Liver (tissue), 9 donors: Measurements from ENCODE around the gene TMPRSS7. TPM values are rescaled to one million over a fixed set of nuclear protein-coding genes. Genes with fewer than 3 reads are reported as not detected.

Source experiments
- DNase-seq: peaks from one replicate; pipeline ENCODE4 v3.0.0-alpha.2; 2017; ENCODE audit warnings: low spot score
- H3K27ac ChIP-seq, 2 donors: one replicate each; pipeline ENCODE4 v1.7.0; 2013; ENCODE audit warnings: inconsistent platforms in 2 of 2, low read length in 2 of 2, control low read depth in 1 of 2, low read depth in 1 of 2, mild to moderate bottlenecking in 1 of 2
- H3K27me3 ChIP-seq, 4 donors: one replicate each; pipeline versions ENCODE4 v1.6.1 to v1.7.0; 2013; ENCODE audit warnings: low read length in 3 of 4, inconsistent platforms in 1 of 4, mild to moderate bottlenecking in 1 of 4, moderate library complexity in 1 of 4; ENCODE audit not compliant: control insufficient read depth in 4 of 4, insufficient read depth in 4 of 4
- H3K36me3 ChIP-seq, 4 donors: one replicate each; pipeline versions ENCODE4 v1.6.1 to v1.7.0; 2013; ENCODE audit warnings: low read length in 3 of 4, mild to moderate bottlenecking in 3 of 4, low read depth in 1 of 4, moderate library complexity in 1 of 4; ENCODE audit not compliant: control insufficient read depth in 4 of 4, insufficient read depth in 3 of 4
- H3K4me1 ChIP-seq, 4 donors: one replicate each; pipeline versions ENCODE4 v1.6.1 to v1.7.0; 2013; ENCODE audit warnings: low read length in 3 of 4, mild to moderate bottlenecking in 3 of 4, moderate library complexity in 1 of 4; ENCODE audit not compliant: control insufficient read depth in 4 of 4, insufficient read depth in 4 of 4
- H3K4me3 ChIP-seq, 3 donors: one replicate each; pipeline versions ENCODE4 v1.6.1 to v1.7.0; 2013; ENCODE audit warnings: low read length in 3 of 3, control low read depth in 1 of 3, low read depth in 1 of 3, mild to moderate bottlenecking in 1 of 3
- H3K9ac ChIP-seq, 2 donors: one replicate each; pipeline ENCODE4 v1.7.0; 2013; ENCODE audit warnings: low read length in 2 of 2, mild to moderate bottlenecking in 2 of 2, moderate library complexity in 2 of 2, control low read depth in 1 of 2, low read depth in 1 of 2
- H3K9me3 ChIP-seq, 4 donors: one replicate each; pipeline versions ENCODE4 v1.6.1 to v1.7.0; 2013; ENCODE audit warnings: low read length in 3 of 4; ENCODE audit not compliant: control insufficient read depth in 4 of 4
- ATF3 ChIP-seq: IDR thresholded peaks from 2 replicates; pipeline ENCODE4 v1.6.1; 2016; ENCODE audit warnings: antibody characterized with exemption
- CTCF ChIP-seq: fragments of 150-350 bp; IDR thresholded peaks from 2 replicates; pipeline ENCODE4 v1.5.1; 2017; ENCODE audit warnings: improper control_type of control experiment, low read depth, low read length; ENCODE audit not compliant: missing input control
- EGR1 ChIP-seq, 2 donors: IDR thresholded peaks; 2 replicates each; pipeline ENCODE4 v1.6.1; 2016 to 2018; ENCODE audit warnings: antibody characterized with exemption in 2 of 2, low read depth in 2 of 2
- FOXA1 ChIP-seq: IDR thresholded peaks from 2 replicates; pipeline ENCODE4 v1.6.1; 2016; ENCODE audit warnings: antibody characterized with exemption
- FOXA2 ChIP-seq: IDR thresholded peaks from 2 replicates; pipeline ENCODE4 v1.6.1; 2016; ENCODE audit warnings: antibody characterized with exemption
- GABPA ChIP-seq, 2 donors: IDR thresholded peaks in 1 of 2; conservative IDR thresholded peaks in 1 of 2; 2 replicates each; pipeline ENCODE4 v1.6.1; 2016; ENCODE audit warnings: antibody characterized with exemption in 2 of 2, mild to moderate bottlenecking in 1 of 2, moderate library complexity in 1 of 2
- HNF4A ChIP-seq, 2 donors: conservative IDR thresholded peaks; 2 replicates each; pipeline ENCODE4 v1.6.1; 2016; ENCODE audit warnings: antibody characterized with exemption in 2 of 2, mild to moderate bottlenecking in 2 of 2
- HNF4G ChIP-seq: IDR thresholded peaks from 2 replicates; pipeline ENCODE4 v1.6.1; 2016; ENCODE audit warnings: antibody characterized with exemption
- JUND ChIP-seq, 2 donors: IDR thresholded peaks; 2 replicates each; pipeline ENCODE4 v1.6.1; 2016; ENCODE audit warnings: antibody characterized with exemption in 2 of 2
- MAX ChIP-seq: IDR thresholded peaks from 2 replicates; pipeline ENCODE4 v1.6.1; 2016; ENCODE audit warnings: antibody characterized with exemption
- NR2F2 ChIP-seq: IDR thresholded peaks from 2 replicates; pipeline ENCODE4 v1.6.1; 2016; ENCODE audit warnings: antibody characterized with exemption
- RAD21 ChIP-seq, 2 donors: IDR thresholded peaks; 2 replicates each; pipeline ENCODE4 v1.6.1; 2016; ENCODE audit warnings: antibody characterized with exemption in 2 of 2, mild to moderate bottlenecking in 2 of 2
- REST ChIP-seq: IDR thresholded peaks from 2 replicates; pipeline ENCODE4 v1.6.1; 2016; ENCODE audit warnings: antibody characterized with exemption, mild to moderate bottlenecking
- RXRA ChIP-seq, 2 donors: IDR thresholded peaks; 2 replicates each; pipeline ENCODE4 v1.6.1; 2017 to 2018; ENCODE audit warnings: antibody characterized with exemption in 2 of 2, mild to moderate bottlenecking in 1 of 2
- SP1 ChIP-seq: IDR thresholded peaks from 2 replicates; pipeline ENCODE4 v1.6.1; 2018; ENCODE audit warnings: antibody characterized with exemption, mild to moderate bottlenecking
- TAF1 ChIP-seq: conservative IDR thresholded peaks from 2 replicates; pipeline ENCODE4 v1.6.1; 2016; ENCODE audit warnings: antibody characterized with exemption, mild to moderate bottlenecking
- YY1 ChIP-seq: IDR thresholded peaks from 2 replicates; pipeline ENCODE4 v1.6.1; 2016; ENCODE audit warnings: antibody characterized with exemption, mild to moderate bottlenecking
- ZBTB33 ChIP-seq: IDR thresholded peaks from 2 replicates; pipeline ENCODE4 v1.6.1; 2016; ENCODE audit warnings: antibody characterized with exemption
- WGBS: extraction: QIAGEN DNeasy Blood & Tissue Kit; methylation state at CpG from one replicate; pipeline ENCODE4 v1.1.7; 2013; 5-methylcytosine and 5-hydroxymethylcytosine counted together
- polyA plus RNA-seq, 2 donors: library from polyadenylated mRNA; stranded (reverse) in 1 of 2; unstranded in 1 of 2; fragments of 200-250 nt in 1 of 2; fragments of >200 nt in 1 of 2; fragmentation: Nextera tagmentation in 1 of 2; extraction: Ambion mirVana in 1 of 2; gene quantifications; one replicate each; pipeline versions ENCODE4 v1.2.1 to v1.2.3, GENCODE V29; 2013 to 2015
- total RNA-seq, 2 donors: library from RNA; depleted of rRNA; stranded (reverse); fragments of >200 nt; gene quantifications; one replicate each; pipeline ENCODE4 v1.2.3, GENCODE V29; 2014
- donor health status: healthy.
- donor health status: healthy.
- donor health status: healthy.
- donor health status: healthy.
- donor health status: healthy.

TMPRSS7 gene
- total and polyA plus RNA-seq, 4 donors, result not detected

GRCh38 chr3:112114576-112115160 is 80.1 kb downstream of the TMPRSS7 start:
- 92% methylated on average over 6 of the region's 6 CpGs for WGBS
- H3K4me1 ChIP-seq, result peaks cover 0 to 3% (median 0%) of the 10 kb centered on the region in 4 donors
- H3K27ac ChIP-seq, result no peak overlapping the region
- H3K4me3 ChIP-seq, result no peak overlapping the region
- no peaks in the 10 kb centered on the region for H3K9me3 ChIP-seq
- no peak for TF ChIP-seq SP1
- TF ChIP-seq RXRA (IDR thresholded peaks at IDR 0.05), result no peak
- no peak for TF ChIP-seq FOXA1
- no peak for TF ChIP-seq HNF4A (conservative IDR thresholded peaks at IDR 0.05)
- TF ChIP-seq RAD21 (IDR thresholded peaks at IDR 0.05), result no peak
- no peak for TF ChIP-seq YY1
- no peak for TF ChIP-seq EGR1 (IDR thresholded peaks at IDR 0.05; ENCODE audit: low read depth in 2 of 2)
- no peak for TF ChIP-seq ZBTB33
- no peak for TF ChIP-seq GABPA (IDR thresholded peaks at IDR 0.05 in 1 of 2, conservative IDR thresholded peaks at IDR 0.05 in 1 of 2)
- TF ChIP-seq TAF1, result no peak
- no peak for TF ChIP-seq JUND (IDR thresholded peaks at IDR 0.05)
- no peak overlapping the region for H3K9ac ChIP-seq
- H3K36me3 ChIP-seq, result no peaks in the 10 kb centered on the region
- H3K27me3 ChIP-seq, result peaks cover 0 to 3% (median 2%) of the 10 kb centered on the region in 4 donors
- no peak for DNase-seq

- no peak for DNase-seq
- Histone ChIP-seq H3K36me3 (no peaks in the 10 kb centered on the region), H3K27ac (no peak overlapping the region), H3K9ac (no peak overlapping the region), H3K4me3 (no peak overlapping the region), H3K27me3 (peaks cover 0 to 5% (median 2%) of the 10 kb centered on the region in 4 donors), H3K9me3 (no peaks in the 10 kb centered on the region), H3K4me1 (peaks cover 0 to 3% (median 0%) of the 10 kb centered on the region in 4 donors)
- 88% methylated on average over 6 of the region's 6 CpGs for whole genome bisulfite sequencing
- TF ChIP-seq RAD21 (IDR thresholded peaks at IDR 0.05) (no peak), RXRA (IDR thresholded peaks at IDR 0.05) (no peak), REST (no peak), FOXA1 (no peak), CTCF (no peak), NR2F2 (no peak), HNF4G (no peak), HNF4A (conservative IDR thresholded peaks at IDR 0.05) (no peak), MAX (no peak), EGR1 (IDR thresholded peaks at IDR 0.05; ENCODE audit: low read depth in 2 of 2) (no peak), ATF3 (no peak), GABPA (IDR thresholded peaks at IDR 0.05 in 1 of 2, conservative IDR thresholded peaks at IDR 0.05 in 1 of 2) (no peak), JUND (IDR thresholded peaks at IDR 0.05) (no peak), YY1 (no peak), SP1 (no peak), FOXA2 (no peak), ZBTB33 (no peak)
These were observed 80.7 kb downstream of the TMPRSS7 start for GRCh38 chr3:112115161-112115739.
